ENCODE measurements around the gene PXDC1.
"Not testable (repeated sequence)": the region's sequence is repeated elsewhere in the genome, so short reads cannot be mapped to it uniquely, and the experiment has no call there.

PXDC1 gene

DNA sequence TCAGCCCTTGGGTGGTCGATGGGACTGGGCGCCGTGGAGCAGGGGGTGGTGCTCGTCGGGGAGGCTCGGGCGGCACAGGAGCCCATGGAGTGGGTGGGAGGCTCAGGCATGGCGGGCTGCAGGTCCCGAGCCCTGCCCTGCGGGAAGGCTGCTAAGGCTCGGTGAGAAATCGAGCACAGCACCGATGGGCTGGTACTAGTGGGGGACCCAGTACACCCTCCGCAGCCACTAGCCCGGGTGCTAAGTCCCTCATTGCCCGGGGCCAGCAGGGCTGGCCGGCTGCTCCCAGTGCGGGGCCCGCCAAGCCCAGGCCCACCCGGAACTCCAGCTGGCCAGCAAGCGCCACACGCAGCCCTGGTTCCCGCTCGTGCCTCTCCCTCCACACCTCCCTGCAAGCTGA lies 30.7 kb downstream of the PXDC1 start:
- H3K27me3 ChIP-seq (ENCODE audit: control insufficient read depth, insufficient read depth, low read length); H3K36me3 ChIP-seq (ENCODE audit: control insufficient read depth, insufficient read depth, low read length); H3K9ac ChIP-seq (ENCODE audit: low read depth, low read length); H3K9me3 ChIP-seq (ENCODE audit: control insufficient read depth, insufficient read depth, low read length); H3K4me3 ChIP-seq (ENCODE audit: low read depth, low read length): not testable (repeated sequence)
- H3K4me1 ChIP-seq (ENCODE audit: control insufficient read depth, insufficient read depth, low read length), result peaks cover 10% of the 10 kb centered on the region

DNA sequence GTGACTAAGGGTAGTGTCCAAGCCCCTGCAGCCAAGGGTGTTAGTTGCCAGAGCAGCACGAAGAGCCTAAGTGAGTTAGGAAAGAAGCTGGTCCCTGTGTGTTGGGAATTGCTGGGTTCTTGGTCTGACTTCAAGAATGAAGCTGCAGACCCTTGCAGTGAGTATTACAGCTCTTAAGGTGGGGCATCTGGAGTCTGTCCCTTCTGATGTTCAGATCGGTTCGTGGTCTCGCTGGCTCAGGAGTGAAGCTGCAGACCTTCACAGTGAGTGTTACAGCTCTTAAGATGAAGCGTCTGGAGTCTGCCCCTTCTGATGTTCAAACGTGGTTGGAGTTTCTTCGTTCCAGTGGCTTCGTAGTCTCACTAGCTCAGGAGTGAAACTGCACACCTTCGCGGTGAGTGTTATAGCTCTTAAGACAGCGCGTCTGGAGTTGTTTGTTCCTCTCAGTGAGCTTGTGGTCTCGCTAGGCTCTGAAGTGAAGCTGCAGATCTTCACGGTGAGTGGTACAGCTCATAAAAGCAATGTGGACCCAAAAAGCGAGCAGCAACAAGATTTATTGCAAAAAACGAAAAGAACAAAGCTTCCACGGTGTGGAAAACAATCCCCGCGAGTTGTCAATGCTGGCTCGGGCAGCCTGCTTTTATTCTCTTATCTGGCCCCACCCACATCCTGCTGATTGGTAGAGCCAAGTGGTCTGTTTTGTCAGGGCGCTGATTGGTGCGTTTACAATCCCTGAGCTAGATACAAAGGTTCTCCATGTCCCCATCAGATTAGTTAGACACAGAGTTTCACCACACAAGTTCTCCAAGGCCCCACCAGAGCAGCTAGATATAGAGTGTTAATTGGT lies 31.8 kb downstream of the PXDC1 start:
- H3K27me3 ChIP-seq (ENCODE audit: control insufficient read depth, insufficient read depth, low read length), result no peaks in the 10 kb centered on the region
- peaks cover 2% of the 10 kb centered on the region for H3K36me3 ChIP-seq (ENCODE audit: control insufficient read depth, insufficient read depth, low read length)
- H3K9ac ChIP-seq (ENCODE audit: low read depth, low read length), result no peak overlapping the region
- peaks cover 10% of the 10 kb centered on the region for H3K4me1 ChIP-seq (ENCODE audit: control insufficient read depth, insufficient read depth, low read length)
- H3K9me3 ChIP-seq (ENCODE audit: control insufficient read depth, insufficient read depth, low read length), result no peaks in the 10 kb centered on the region
- H3K4me3 ChIP-seq (ENCODE audit: low read depth, low read length), result no peak overlapping the region

- Histone ChIP-seq H3K4me1 (ENCODE audit: control insufficient read depth, insufficient read depth, low read length) (peaks cover 10% of the 10 kb centered on the region), H3K36me3 (ENCODE audit: control insufficient read depth, insufficient read depth, low read length) (no peaks in the 10 kb centered on the region), H3K9me3 (ENCODE audit: control insufficient read depth, insufficient read depth, low read length) (no peaks in the 10 kb centered on the region), H3K9ac (ENCODE audit: low read depth, low read length) (no peak overlapping the region), H3K27me3 (ENCODE audit: control insufficient read depth, insufficient read depth, low read length) (no peaks in the 10 kb centered on the region), H3K4me3 (ENCODE audit: low read depth, low read length) (no peak overlapping the region)
Measured at GRCh38 chr6:3718407-3718806, 33.1 kb downstream of the PXDC1 start.

GRCh38 chr6:3715285-3715684 lies 36.2 kb downstream of the PXDC1 start:
- no peaks in the 10 kb centered on the region for H3K9me3 ChIP-seq (ENCODE audit: control insufficient read depth, insufficient read depth, low read length)
- H3K27me3 ChIP-seq (ENCODE audit: control insufficient read depth, insufficient read depth, low read length), result no peaks in the 10 kb centered on the region
- H3K4me3 ChIP-seq (ENCODE audit: low read depth, low read length), result no peak overlapping the region
- H3K36me3 ChIP-seq (ENCODE audit: control insufficient read depth, insufficient read depth, low read length), result no peaks in the 10 kb centered on the region
- H3K9ac ChIP-seq (ENCODE audit: low read depth, low read length), result no peak overlapping the region
- H3K4me1 ChIP-seq (ENCODE audit: control insufficient read depth, insufficient read depth, low read length), result no peaks in the 10 kb centered on the region

- Histone ChIP-seq H3K9ac (ENCODE audit: low read depth, low read length) (no peak overlapping the region), H3K27me3 (ENCODE audit: control insufficient read depth, insufficient read depth, low read length) (no peaks in the 10 kb centered on the region), H3K9me3 (ENCODE audit: control insufficient read depth, insufficient read depth, low read length) (no peaks in the 10 kb centered on the region), H3K36me3 (ENCODE audit: control insufficient read depth, insufficient read depth, low read length) (no peaks in the 10 kb centered on the region), H3K4me3 (ENCODE audit: low read depth, low read length) (no peak overlapping the region), H3K4me1 (ENCODE audit: control insufficient read depth, insufficient read depth, low read length) (no peaks in the 10 kb centered on the region)
Measured at GRCh38 chr6:3714768-3715167, 36.7 kb downstream of the PXDC1 start.

GRCh38 chr6:3714111-3714510 lies 37.4 kb downstream of the PXDC1 start:
- Histone ChIP-seq H3K4me1 (ENCODE audit: control insufficient read depth, insufficient read depth, low read length) (no peaks in the 10 kb centered on the region), H3K9ac (ENCODE audit: low read depth, low read length) (no peak overlapping the region), H3K27me3 (ENCODE audit: control insufficient read depth, insufficient read depth, low read length) (no peaks in the 10 kb centered on the region), H3K4me3 (ENCODE audit: low read depth, low read length) (no peak overlapping the region), H3K9me3 (ENCODE audit: control insufficient read depth, insufficient read depth, low read length) (no peaks in the 10 kb centered on the region), H3K36me3 (ENCODE audit: control insufficient read depth, insufficient read depth, low read length) (no peaks in the 10 kb centered on the region)

- H3K27me3 ChIP-seq (ENCODE audit: control insufficient read depth, insufficient read depth, low read length), result no peaks in the 10 kb centered on the region
- no peak overlapping the region for H3K9ac ChIP-seq (ENCODE audit: low read depth, low read length)
- H3K4me3 ChIP-seq (ENCODE audit: low read depth, low read length), result no peak overlapping the region
- H3K4me1 ChIP-seq (ENCODE audit: control insufficient read depth, insufficient read depth, low read length), result no peaks in the 10 kb centered on the region
- H3K9me3 ChIP-seq (ENCODE audit: control insufficient read depth, insufficient read depth, low read length), result no peaks in the 10 kb centered on the region
- H3K36me3 ChIP-seq (ENCODE audit: control insufficient read depth, insufficient read depth, low read length), result no peaks in the 10 kb centered on the region
Measured at GRCh38 chr6:3712827-3713665, 38.5 kb downstream of the PXDC1 start.

DNA sequence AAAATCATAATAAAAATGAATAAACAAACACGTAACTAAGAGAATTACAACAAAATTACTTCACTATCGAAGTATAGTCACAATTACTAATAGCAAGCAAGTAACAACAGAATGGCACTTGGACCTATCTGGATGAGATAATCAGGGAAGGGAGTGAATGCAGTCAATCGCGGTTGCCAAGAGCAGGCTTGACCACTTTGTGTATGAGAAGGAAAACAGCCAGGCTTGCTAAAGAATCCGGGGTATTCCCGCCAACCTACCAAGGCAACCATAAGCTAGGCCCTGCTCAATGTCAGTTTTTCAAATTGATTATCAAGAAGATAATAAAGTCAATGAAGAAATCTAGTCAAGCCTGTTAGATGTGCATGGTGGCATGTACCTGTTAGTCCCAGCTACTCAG lies 39.7 kb downstream of the PXDC1 start:
- Histone ChIP-seq H3K36me3 (ENCODE audit: control insufficient read depth, insufficient read depth, low read length) (no peaks in the 10 kb centered on the region), H3K4me1 (ENCODE audit: control insufficient read depth, insufficient read depth, low read length) (no peaks in the 10 kb centered on the region), H3K4me3 (ENCODE audit: low read depth, low read length) (no peak overlapping the region), H3K9me3 (ENCODE audit: control insufficient read depth, insufficient read depth, low read length) (no peaks in the 10 kb centered on the region), H3K27me3 (ENCODE audit: control insufficient read depth, insufficient read depth, low read length) (no peaks in the 10 kb centered on the region), H3K9ac (ENCODE audit: low read depth, low read length) (no peak overlapping the region)

DNA sequence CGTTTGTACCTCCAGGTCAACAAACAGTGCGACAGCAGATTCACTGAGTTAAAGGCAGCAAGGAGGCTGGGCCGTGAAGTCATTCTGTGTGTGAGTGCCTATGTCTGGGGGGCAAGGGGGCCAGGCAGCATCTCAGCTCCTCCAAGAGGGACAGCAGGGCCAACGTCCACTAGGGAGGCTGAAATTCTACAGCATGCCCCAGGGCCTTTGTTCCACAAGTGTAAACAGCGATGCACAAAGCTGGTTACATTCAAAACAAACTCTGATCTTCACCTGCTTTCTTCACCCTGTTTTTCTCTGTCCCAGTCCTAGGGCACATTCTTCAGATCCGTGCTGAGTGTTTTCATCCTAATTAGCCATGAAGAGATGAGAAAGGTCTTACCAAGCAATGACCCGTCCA lies 41.1 kb downstream of the PXDC1 start:
- H3K9me3 ChIP-seq (ENCODE audit: control insufficient read depth, insufficient read depth, low read length), result no peaks in the 10 kb centered on the region
- H3K4me3 ChIP-seq (ENCODE audit: low read depth, low read length), result no peak overlapping the region
- H3K9ac ChIP-seq (ENCODE audit: low read depth, low read length), result no peak overlapping the region
- no peaks in the 10 kb centered on the region for H3K4me1 ChIP-seq (ENCODE audit: control insufficient read depth, insufficient read depth, low read length)
- no peaks in the 10 kb centered on the region for H3K27me3 ChIP-seq (ENCODE audit: control insufficient read depth, insufficient read depth, low read length)
- no peaks in the 10 kb centered on the region for H3K36me3 ChIP-seq (ENCODE audit: control insufficient read depth, insufficient read depth, low read length)

DNA sequence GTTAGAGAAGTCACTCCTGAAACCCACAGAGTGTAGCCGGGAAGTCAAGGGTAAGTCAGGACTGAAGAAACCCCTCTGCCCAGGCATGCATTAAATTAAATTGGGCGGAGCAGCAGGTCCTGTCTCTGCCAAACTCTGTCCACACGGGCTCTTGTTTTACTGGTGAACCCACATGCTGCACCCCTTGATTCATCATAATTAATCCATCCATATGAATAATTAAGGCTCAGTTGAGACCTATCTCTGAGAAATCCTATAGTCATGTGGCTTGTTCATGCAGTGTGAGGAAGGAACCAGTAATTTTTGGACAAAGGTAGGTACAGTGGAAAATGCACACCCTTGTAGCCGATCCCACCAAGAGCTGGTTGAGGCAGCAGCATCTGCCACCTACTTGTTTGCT lies 43.0 kb downstream of the PXDC1 start:
- Histone ChIP-seq H3K27me3 (ENCODE audit: control insufficient read depth, insufficient read depth, low read length) (no peaks in the 10 kb centered on the region), H3K4me3 (ENCODE audit: low read depth, low read length) (no peak overlapping the region)

DNA sequence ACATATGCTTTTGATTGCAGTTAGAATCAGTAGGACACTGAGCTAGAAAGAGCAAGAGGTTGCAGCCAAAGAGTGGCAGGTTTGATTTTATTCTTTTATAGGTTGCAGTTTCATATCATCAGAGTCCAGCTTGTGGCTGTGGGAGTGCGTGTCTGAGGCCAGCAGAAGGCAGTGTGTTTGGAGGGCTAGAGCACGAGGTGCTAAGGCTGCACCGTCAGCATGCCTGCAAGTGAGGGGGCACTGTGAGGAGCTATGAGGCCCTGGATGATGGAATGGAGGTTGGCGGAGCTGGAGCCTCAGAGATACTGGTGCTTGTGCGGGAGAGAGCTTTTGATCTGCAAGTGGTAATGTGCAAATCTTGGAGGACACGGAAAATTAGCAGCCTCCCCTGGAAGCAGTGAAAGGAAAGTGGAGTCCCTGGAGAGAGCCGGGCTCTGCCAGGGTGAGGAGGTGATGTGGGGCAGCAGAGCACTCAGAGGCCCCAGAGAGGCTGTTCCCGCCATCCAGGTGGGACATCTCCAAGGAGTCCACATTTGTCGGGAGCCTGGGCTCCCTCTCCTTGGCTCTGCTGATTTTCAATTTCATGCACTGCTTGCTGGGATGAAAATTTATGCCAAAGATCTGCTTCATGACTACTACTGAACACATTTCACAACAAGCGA lies 43.6 kb downstream of the PXDC1 start:
- no peak overlapping the region for H3K9ac ChIP-seq (ENCODE audit: low read depth, low read length)
- H3K36me3 ChIP-seq (ENCODE audit: control insufficient read depth, insufficient read depth, low read length), result no peaks in the 10 kb centered on the region
- H3K27me3 ChIP-seq (ENCODE audit: control insufficient read depth, insufficient read depth, low read length), result no peaks in the 10 kb centered on the region
- no peaks in the 10 kb centered on the region for H3K9me3 ChIP-seq (ENCODE audit: control insufficient read depth, insufficient read depth, low read length)
- H3K4me1 ChIP-seq (ENCODE audit: control insufficient read depth, insufficient read depth, low read length), result no peaks in the 10 kb centered on the region
- H3K4me3 ChIP-seq (ENCODE audit: low read depth, low read length), result no peak overlapping the region

More for the DNA sequence above, 43.0 kb downstream of the PXDC1 start:
- H3K9me3 ChIP-seq (ENCODE audit: control insufficient read depth, insufficient read depth, low read length), result no peaks in the 10 kb centered on the region
- H3K36me3 ChIP-seq (ENCODE audit: control insufficient read depth, insufficient read depth, low read length), result no peaks in the 10 kb centered on the region
- H3K9ac ChIP-seq (ENCODE audit: low read depth, low read length), result no peak overlapping the region
- no peaks in the 10 kb centered on the region for H3K4me1 ChIP-seq (ENCODE audit: control insufficient read depth, insufficient read depth, low read length)
